Putamen (tissue), 1 donor: ENCODE measurements around the gene C19orf44.
"Not testable (repeated sequence)": the region's sequence is repeated elsewhere in the genome, so short reads cannot be mapped to it uniquely, and the experiment has no call there.

Source experiments
- DNase-seq: peaks from one replicate; pipeline ENCODE4 v3.0.0-alpha.2; 2016; ENCODE audit warnings: low spot score

The C19orf44 gene

DNA sequence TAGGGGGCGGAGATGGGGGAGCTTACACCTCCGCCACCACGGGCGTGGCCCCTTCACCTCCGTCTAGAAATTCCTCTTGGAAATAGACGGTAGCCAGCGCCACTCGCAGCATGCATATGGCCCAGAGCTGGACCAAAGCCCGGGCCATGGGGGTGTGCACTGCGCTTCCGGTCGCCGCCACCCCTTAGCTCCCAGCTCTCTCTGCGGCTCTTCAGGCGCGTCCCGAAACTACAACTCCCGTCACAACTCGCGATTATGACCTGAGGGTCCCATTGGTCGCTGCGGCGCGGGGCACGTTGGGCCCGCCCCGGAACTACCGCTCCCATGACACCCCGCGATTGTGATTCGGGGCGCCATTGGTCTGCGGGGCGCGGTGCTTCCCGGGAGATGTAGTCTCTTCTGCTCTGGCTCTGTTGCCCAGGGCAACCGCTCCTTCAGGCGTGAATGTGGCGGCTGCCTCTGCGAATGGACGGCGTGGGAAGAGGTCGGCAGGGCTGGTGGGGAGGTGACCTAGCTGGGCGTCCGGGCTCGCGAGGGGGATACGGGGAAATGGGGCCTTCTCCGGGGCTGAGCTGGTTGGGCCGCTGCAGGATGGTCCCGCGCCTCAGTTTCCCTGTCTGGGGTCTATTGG, at the start of gene C19orf44, which contains the start of gene CALR3:
C19orf44 (plus strand) TSS at position 413 of the 631 bp plus-strand sequence. CDS start 4,399 bp downstream, outside the sequence.
CALR3 (minus strand) TSS at position 186 of the 631 bp plus-strand sequence; CDS start at position 148, 38 bp downstream.
- DNase-seq: peak; percentile 98

DNA sequence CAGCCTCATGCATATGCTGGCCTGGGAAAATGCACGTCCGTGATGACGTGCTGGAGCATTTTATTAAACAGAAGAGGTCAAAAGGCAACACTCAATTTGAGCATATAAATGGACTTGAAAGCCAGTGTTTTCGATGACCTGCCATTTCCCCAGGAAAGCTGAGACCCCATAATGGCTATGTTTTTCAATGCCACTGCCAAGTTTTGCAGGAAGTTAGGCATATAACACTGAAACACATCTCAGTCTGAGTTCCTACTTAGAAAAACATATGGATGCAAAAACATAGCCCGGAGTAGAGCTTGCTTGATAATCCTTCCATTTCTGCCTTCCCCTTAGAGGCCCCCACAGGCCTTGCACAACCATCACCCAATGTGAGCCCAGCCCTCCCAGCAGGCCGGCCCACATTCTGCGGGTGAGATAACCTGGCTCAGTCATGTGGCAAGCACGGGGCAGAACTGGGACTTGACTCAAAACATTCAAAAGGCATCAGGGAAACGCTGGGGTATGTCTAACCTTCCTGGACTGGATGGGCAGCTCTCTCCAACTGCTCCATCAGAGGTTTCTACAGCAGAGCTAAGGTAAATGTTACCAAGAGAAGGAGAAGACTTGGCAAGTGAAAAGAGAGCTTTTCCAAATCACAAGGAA, 49.3 kb upstream of the C19orf44 start:
- no peak for DNase-seq

DNA sequence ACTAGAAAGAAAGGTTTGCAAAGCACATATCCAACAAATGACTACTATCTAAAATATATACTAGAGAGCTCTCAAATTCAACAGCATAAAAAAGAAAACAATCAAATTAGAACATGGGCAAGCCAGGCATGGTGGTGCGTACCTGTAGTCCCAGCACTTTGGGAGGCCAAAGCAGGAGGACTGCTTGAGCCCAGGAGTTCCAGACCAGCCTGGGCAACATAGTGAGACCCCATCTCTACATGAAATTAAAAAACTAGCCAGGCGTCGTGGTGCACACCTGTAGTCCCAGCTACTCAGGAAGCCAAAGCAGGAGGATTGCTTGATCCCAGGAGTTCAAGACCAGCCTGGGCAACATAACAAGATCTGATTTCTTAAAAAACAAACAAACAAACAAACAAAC, 47.3 kb upstream of the C19orf44 start:
- not testable (repeated sequence) for DNase-seq

DNA sequence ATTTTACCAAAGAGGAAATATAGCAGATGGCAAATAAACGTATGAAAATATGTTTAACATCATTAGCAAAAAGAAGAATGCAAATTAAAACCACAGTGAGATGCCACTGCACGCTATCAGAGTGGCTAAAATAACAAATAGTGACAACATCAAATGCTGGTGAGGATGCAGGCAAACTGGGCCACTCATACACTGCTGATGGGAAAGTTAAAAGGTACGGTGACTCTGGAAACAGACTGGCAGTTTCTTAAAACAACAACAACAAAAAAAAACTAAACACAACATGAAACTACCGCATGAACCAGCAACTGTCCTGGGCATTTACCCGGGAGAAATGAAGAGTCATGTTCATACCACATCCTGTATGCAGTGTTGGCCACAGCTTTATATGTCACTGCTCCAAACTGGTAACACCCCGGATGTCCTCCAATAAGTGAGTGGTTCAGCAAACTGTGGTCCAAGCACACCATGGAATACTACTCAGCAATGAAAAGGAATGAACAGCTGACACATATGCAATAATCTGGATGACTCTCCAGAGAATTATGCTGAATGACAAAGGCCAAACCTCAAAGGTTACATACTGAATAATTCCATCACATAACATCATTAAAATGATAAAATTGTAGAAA, 46.7 kb upstream of the C19orf44 start:
- no peak for DNase-seq

DNA sequence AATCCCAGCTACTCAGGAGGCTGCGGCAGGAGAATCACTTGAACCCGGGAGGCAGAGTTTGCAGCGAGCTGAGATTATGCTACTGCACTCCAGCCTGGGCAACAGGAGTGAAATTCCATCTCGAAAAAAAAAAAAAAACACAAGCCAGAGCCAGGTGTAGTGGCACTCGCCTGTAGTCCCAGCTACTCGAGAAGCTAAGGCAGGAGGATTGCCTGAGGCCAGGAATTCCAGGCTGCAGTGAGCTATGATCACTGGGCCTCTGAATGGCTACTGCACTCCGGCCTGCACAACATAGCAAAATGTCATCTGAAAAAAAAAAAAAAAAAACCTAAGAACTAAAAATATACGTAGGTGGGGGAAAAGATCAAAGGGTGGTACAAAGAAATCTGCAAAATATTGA, 43.9 kb upstream of the C19orf44 start:
- no peak for DNase-seq

DNA sequence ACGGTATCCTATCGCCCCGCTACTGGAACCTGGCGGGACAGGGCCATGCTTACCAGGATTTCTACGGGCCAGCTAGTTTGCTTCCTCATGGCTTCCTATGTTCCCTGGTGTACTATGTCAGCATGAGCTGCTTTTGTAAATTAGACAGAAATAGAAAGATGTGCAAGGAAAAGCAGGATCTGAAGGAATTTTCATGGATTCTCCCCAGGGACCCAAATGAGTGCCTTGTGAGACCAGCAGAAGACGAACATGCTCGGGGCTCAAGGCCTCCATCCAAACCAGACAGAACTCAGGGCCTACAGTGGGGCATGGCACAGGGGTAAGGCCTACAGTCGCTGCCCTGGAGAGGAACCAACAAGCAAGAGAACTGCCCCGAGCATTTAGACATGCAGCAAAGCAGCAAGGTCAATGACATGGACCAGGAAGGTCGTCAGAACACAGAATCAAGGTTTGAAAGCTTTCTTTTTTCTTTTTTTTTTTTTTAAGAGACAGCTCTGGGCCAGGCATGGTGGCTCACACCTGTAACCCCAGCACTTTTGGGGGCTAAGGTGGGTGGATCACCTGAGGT, 41.8 kb upstream of the C19orf44 start:
- no peak for DNase-seq

DNA sequence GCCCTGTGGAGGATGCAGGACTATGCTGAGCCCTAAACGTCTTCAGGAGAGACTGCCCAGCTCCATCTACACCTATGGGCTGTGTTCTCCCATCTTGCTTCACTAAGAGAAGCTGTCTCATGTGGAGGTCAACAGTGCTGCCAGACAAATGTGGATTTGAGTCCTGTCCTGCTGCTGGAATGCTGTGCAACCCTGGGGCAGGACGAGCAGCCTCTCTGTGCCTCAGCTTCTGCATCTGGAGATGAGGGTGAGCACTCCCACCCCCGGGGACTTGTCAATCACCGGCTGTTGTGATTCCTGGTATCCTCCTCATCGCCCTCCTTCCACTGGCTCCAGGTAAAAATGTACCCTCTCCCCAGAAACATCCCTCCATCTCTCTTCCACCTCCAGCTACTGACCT, 40.7 kb upstream of the C19orf44 start:
- no peak for DNase-seq

DNA sequence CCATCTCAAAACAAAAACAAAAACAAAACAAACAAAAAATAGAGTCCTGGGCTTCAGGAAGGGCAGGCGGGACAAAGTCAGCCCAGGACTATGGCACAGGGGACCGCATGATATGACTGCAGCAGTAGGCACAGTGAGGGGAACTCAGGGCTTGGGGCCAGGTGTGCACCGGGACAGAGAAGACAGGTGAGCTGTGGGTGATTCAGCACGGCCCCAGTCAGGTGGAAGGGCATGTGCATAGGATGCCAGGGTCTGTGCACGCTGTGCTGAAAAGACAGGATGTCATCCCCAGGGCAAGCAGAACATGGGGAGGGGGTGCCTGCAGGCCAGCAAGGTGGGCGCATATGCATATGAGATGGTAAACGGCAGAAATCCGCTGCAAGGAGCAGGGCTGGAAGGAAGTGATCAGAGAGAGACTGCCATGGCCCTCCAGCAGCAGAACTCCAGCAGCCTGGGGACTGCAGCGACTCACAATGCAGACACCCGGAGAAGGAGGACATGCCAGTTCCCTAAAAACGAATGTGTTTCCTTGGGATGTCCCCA, 39.5 kb upstream of the C19orf44 start:
- no peak for DNase-seq

DNA sequence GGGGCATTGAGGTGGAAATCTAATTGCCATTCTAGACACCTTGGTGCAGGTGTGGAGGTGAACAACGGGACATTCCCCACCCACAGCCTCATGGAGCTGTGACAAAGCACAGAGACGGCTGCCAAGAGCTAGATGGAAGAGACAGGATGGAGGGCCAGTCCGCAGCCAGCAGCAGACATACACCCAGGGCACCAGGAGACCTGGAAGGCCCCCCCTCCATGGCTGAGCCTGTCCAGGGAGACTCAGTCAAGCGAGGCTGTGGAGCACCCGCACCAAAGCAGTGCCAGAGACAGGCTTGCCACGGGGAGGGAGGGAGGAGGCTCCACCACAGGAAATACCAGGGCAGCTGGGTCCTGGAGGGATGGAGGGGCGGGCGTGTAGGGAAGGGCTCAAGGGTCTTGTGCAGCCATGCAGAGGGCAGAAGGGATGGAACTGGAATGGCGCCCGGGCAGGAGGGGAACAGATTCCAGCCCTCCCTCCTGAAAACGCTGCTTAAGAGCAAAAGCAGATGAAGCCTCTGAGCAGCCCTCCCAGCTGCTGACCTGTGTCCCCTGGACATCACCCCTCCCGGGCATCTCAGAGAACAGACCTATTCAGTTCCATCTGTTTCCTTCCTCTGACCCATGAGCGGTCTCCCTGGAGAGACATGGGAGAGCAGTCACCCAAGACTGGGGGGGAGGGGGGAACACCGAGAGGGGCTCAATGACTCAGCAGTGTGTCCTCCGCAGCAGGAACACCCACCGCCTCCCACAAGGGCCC, 38.8 kb upstream of the C19orf44 start:
- DNase-seq: no peak

DNA sequence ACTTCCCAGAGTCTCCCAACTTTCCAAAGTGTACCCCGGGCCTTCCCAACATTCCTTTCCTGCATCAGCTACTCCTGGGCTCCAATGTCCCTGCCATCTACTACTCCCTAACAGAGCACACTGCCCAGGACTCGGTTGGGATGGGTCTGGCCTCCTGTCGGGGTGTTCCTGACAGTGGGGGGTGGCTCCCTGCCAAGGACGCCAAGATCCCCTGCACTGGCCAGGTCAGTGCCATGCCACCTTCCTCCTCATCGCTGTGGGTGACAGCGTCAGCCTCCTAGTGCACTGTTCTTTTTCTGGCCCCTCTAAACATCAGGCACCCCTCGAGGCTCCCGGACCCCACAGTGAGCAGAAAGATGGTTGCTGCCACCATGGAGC, 38.3 kb upstream of the C19orf44 start:
- no peak for DNase-seq

DNA sequence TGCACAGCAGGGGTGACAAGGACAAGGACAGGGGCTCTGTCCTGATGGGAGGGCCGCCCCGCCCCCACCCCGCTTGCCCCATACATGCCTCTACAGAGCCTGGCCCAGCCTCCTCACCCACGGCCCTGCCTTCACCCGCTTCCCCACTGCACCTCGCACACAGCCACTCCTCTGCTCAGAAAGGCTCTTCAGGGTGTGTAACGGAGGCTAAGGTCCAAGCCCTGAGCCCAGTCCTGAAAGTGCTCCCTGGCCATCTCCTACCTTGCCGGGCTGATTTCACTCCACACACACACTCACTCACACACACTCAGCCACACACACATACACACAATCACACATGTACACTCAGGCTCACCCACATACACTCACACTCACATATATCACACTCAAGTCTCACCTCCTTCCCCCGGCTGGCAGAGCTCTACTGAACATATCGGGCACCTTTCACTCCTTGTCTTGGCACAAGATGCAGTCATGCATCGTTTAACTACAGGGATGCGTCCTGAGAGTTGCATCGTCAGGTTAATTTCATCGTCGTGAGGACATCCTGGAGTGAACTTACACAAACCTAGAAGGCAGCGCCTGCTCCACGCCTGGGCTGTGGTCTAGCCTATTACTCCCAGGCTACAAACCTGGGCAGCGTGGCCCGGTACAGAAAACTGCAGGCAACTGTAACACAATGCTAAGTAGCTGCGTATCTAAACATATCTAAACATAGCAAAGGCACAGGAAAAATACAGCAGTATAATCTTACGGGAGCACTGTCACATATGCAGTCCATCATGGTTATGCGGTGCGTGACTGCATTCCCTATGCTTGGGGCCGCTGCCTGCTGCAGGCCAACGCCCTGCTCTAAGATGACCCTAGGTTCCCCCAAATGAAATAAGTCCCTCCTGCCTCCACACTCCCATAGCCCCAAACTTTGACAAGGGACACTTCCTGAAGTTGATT, 37.5 kb upstream of the C19orf44 start:
- DNase-seq: no peak

DNA sequence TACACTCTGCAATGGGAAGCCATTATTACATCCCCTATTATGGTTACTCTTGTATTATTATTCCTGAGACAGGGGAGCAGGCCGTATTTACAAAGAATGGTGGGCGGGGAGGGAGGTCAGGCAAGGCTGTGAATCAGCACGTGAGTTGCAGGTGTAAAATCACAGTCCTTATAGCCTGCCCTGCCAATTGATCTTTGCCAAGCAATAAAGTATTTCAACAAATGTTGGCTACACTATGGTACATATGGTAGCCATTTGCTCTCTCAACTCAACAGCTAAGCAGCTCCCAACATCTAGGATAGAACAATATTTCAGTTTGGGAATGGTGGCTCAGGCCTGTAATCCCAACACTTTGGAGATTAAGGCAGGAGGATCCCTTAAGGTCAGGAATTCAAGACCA, 36.5 kb upstream of the C19orf44 start:
- no peak for DNase-seq

DNA sequence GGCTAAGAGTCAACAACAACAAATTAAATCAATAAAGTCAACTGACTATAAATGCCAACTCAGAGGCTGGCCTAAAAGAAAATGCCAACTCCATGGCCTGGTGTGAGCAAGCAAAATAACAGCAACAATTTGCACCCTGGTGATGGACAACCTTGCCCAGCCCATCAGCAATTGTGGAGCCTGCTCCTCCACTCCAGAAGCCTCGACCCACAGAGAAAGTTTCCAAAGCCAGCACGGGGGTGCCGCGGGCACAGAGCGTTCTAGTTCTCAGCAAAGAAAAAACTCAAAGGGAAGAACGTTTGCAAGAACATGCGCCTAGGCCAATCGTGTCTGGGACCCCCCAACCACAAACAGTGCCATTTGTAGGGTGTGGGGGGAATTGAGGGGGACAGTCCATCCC, 35.7 kb upstream of the C19orf44 start:
- DNase-seq: no peak

DNA sequence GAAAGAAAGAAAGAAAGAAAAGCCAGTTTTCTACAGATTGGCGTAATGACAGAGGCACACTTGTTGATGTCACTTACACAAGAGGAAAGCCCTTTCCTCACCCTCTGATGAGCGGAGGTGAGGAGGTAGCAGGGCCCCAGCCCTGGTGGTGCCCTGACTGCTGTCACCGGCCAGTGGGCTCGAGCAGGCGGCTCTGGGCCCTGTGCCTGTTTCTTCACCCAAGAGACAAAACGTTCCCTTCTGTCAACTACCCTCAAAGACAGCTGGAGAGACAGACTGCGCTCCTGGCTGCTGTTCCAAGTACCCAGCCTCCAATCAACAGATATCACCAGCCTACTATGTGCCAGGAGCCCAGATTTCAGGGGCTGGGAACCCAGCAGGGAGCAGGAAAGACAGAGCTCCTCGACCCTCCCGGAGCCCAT, 34.6 kb upstream of the C19orf44 start:
- DNase-seq: no peak

DNA sequence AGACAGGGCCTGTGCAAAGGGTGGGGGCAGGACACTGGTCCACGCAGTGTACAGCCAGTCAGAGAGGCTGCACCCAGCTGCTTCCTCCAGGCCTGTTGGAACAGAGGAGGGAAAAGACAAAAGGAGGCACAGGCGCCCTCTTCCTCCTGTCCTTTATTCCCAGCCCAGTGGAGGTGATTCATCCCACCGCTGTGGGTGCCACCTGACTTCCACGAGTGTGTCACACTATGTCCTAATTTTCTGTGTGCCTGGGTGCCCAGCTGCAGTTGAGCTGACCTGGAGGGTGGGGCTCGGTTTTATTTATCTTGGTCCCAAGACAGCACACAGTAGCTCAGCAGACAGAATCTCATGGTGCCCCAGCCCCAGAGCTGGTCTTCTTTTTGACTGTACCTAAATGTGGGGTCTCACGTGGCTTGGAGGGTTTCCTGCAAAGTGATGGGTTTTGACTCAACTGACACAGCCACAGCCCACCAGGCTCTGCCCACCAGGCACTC, 33.4 kb upstream of the C19orf44 start:
- no peak for DNase-seq

DNA sequence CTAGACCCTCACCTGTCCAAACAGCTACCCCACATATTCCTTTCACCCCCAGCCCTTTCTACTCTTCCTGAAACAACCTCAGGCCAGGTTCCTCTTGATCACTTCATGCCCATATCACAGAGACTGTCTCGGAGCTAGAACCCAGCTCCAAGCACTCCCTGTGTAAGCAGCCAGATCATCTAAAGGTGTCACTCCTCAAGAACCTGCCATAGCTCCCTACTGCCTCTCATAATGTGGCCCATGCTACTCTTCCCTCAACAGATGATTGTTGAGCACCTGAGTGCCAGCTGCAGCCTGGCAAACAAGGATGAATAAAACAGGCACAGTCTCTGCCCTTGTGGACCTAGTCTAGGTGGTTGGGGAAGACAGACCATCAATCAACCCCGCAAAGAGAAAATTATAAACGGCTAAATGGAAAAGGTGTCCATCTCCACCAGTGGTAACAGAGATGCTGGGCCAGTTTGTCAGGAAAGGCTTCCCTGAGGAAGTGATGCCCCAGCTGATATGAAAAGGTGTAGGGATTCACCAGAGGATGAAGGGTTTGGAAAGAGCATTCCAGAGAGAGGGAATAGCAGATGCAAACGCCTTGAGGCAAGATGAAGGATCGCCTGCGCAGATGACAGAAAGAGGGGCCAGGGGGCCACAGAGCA, 32.7 kb upstream of the C19orf44 start:
- DNase-seq: no peak

DNA sequence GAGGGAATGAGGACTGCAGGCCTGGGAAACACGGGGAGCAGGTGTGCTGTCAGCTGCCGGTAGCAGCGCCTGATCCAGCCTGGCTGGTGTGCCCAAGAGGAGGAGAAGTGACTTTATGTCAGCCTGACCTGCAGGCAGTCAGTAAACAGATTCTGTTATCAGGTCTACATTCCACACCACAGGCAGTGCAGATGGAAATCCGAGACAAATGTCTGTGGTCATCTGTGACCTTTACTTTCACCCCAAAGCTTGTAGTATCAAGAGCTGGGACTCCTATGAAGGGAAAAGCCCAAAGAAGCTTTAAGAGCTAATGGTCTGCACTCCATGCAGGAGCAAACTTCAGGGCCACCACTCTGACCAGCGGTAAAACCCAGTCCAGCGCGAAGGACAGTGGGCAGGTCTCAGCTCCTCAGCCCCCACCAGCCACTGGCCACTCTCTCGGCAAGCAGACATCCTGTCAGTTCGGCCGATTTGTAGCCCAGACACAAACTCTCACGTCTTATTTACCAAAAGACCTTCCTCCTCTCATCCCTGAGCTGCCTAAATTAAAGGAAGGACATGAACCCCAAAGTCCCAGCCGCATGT, 32.1 kb upstream of the C19orf44 start:
- no peak for DNase-seq

DNA sequence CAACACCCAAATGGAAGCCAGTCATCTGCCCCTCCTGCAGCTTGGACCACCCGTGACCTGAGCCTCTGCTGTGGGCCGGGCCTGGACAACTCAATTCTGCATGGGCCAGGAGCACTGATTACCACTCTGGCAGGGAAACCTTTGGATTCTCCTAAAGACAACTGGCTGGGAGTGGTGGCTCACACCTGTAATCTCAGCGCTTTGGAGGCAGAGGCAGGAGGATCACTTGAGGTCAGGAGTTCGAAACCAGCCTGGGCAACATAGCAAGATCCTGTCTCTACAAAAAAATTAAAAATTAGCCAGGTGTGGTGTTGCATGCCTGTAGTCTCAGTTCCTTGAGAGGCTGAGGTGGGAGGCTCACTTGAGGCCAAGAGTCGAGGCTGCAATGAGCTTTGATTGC, 31.0 kb upstream of the C19orf44 start:
- no peak for DNase-seq

DNA sequence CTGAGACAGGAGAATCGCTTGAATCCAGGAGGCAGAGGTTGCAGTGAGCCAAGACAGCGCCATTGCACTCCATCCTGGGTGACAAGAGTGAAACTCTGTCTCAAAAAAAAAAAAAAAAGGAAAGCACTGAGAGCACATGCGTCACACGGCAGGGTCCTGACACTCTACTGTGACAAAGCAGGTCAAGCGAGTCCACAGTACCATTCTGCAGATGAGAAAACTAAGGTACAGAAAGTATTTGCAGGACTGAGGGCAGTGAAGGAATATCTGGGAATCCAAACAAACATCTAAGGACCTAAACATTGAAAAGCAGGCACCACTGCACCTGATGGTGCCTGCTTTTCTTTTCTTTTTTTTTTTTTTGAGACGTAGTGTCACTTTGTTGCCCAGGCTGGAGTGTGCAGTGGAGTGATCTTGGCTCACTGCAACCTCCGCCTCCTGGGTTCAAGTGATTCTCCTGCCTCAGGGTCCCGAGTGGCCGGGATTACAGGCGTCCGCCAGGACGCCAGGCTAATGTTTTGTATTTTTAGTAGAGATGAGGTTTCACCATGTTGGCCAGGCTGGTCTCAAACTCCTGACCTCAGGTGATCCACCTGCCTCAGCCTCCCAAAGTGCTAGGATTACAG, 29.3 kb upstream of the C19orf44 start:
- DNase-seq: not testable (repeated sequence)
